ENCODE measurements around the gene MSI2. TPM values are rescaled to one million over a fixed set of nuclear protein-coding genes. Genes with fewer than 3 reads are reported as not detected.

Gene MSI2
- total and polyA plus RNA-seq, 7 donors, result 12.6 to 25.8 (median 21.3) TPM

DNA sequence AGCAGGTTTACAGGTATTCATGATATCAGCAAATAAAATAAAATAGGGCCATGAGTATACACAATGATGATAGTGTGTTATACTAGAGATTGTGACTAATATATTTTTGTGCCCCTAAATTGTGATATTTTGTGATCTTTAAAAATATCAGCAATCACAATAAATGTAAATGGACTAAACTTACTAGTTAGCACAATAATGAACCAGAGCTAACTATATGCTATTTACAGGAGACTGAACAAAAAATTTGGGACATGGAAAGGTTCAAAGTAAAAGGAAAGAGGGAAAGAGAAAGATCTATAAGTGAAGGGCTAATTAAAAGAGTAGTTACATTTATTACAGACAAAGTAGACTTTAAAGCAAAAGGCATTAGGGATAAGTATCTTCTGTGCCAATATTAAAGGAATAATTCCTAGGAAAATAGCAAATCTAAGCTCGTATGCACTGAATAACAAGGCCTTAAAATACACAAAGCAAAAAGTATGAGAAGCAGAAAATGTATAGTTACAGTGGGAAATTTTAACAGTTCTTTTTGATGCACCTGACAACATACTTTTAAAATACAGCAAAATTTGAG, 5.0 kb upstream of the MSI2 start:
- no peak for TF ChIP-seq POLR2AphosphoS5 (IDR thresholded peaks at IDR 0.05)
- TF ChIP-seq, protein P1, sequence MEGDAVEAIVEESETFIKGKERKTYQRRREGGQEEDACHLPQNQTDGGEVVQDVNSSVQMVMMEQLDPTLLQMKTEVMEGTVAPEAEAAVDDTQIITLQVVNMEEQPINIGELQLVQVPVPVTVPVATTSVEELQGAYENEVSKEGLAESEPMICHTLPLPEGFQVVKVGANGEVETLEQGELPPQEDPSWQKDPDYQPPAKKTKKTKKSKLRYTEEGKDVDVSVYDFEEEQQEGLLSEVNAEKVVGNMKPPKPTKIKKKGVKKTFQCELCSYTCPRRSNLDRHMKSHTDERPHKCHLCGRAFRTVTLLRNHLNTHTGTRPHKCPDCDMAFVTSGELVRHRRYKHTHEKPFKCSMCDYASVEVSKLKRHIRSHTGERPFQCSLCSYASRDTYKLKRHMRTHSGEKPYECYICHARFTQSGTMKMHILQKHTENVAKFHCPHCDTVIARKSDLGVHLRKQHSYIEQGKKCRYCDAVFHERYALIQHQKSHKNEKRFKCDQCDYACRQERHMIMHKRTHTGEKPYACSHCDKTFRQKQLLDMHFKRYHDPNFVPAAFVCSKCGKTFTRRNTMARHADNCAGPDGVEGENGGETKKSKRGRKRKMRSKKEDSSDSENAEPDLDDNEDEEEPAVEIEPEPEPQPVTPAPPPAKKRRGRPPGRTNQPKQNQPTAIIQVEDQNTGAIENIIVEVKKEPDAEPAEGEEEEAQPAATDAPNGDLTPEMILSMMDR (IDR thresholded peaks at IDR 0.05), result no peak
- TF ChIP-seq POLR2A (IDR thresholded peaks at IDR 0.05), result no peak
- TF ChIP-seq EP300 (IDR thresholded peaks at IDR 0.05), result no peak
- no peak overlapping the region for H3K27ac ChIP-seq
- DNase-seq, result no peak
- no peaks in the 10 kb centered on the region for H3K36me3 ChIP-seq
- H3K9me3 ChIP-seq, result peaks cover 0 to 3% (median 0%) of the 10 kb centered on the region in 4 donors
- H3K27me3 ChIP-seq, result no peaks in the 10 kb centered on the region
- intact Hi-C loops (cut with DNase I), result loop anchor here (10.0 kb wide), 3 partner anchors 276 to 964 kb away; partner anchors contain the start of genes MKS1 and SCPEP1
- WGBS, 2 donors, result 93 to 96% methylated on average over 1 of the region's 1 CpG
- peaks cover 0 to 8% (median 0%) of the 10 kb centered on the region in 4 donors for H3K4me1 ChIP-seq
- H3K4me3 ChIP-seq, result no peak overlapping the region

DNA sequence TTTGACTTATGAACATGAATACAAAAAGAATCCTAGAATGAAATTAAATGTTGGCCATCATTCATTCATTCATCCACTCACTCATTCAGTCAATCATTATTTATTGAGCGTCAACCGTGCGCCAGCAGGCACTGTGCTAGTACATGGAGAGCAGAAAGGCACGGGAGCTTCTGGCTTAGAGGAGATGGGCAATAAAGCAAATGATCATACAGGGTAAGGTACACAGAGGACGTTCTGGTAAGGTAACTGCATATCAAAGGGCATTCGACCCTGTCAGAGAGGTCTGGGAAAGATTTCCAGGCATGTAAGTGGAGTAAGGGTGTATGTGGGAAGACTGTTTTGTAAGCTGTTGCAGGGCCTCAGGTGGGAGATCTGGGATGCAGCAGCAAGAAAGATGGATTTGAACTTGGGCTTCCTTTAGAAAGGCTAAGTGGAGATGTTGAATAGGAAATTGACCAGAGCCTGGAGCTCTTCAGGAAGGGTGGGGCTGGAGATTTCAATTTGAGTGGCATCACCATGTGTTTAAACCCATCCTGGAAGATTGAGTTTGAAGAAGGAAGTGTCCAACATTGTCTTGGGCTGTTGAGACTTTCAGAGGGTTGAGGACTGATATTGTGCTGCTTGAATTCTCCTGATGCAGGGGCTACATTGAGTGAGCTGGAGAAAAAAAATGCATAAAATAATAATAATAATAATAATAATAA, 2.8 kb upstream of the MSI2 start:
- peaks cover 0 to 3% (median 0%) of the 10 kb centered on the region in 4 donors for H3K9me3 ChIP-seq
- TF ChIP-seq, protein P1 (IDR thresholded peaks at IDR 0.05), result no peak
- TF ChIP-seq EP300 (IDR thresholded peaks at IDR 0.05), result no peak
- H3K4me3 ChIP-seq, result no peak overlapping the region
- peaks cover 0 to 23% (median 10%) of the 10 kb centered on the region in 4 donors for H3K4me1 ChIP-seq
- no peaks in the 10 kb centered on the region for H3K27me3 ChIP-seq
- intact Hi-C loops (cut with DNase I), result loop anchor here (10.0 kb wide), 3 partner anchors 279 to 961 kb away; partner anchors contain the start of genes MKS1 and SCPEP1
- no peaks in the 10 kb centered on the region for H3K36me3 ChIP-seq
- no peak overlapping the region for H3K27ac ChIP-seq
- no peak for DNase-seq
- 19 to 57% methylated on average over 6 of the region's 6 CpGs for WGBS, 2 donors

DNA sequence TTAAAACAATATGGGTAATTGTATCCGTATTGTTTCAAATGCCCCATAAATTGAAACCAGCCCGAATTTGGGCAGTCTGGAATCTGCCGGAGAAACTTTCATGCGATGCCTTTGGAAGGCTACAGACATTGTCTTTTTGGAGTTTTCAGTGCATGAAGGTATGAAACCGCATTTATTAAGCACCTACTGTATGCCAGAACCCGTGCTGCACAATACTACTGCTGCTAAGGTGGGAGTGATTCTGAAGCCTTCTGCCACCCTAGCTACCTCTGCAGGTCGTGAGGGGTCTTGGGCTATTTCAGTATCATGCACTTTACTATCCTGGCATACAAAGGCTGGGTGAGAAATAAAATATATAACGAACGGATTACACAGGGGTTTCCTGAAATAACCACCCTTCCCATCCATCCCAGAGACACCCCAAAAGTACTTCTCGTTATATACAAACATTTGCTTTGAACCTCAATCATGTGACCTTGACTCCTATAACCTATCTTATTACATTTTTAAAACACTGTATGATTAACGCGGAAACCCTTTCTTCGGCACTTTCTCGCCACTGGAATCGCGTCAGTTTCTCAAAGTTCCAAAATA, 1.0 kb upstream of the MSI2 start:
- 23 to 31% methylated on average over 16 of the region's 16 CpGs for WGBS, 2 donors
- TF ChIP-seq POLR2A (IDR thresholded peaks at IDR 0.05) (no peak), POLR2AphosphoS5 (IDR thresholded peaks at IDR 0.05) (peak in 1 of 4 donors; percentile 48), EP300 (IDR thresholded peaks at IDR 0.05) (peak in 1 of 4 donors; percentile 39)
- TF ChIP-seq, protein P1 (IDR thresholded peaks at IDR 0.05), result no peak
- H3K4me1 ChIP-seq, result peaks cover 0 to 33% (median 19%) of the 10 kb centered on the region in 4 donors
- intact Hi-C loops (cut with DNase I), result loop anchor here (5.0 to 10.0 kb wide), 5 partner anchors 280 to 960 kb away; partner anchors contain the start of genes MKS1, MRPS23 and SCPEP1
- DNase-seq, result no peak
- H3K4me3 ChIP-seq, result peak overlapping the region; percentile 90 to 98 (median 94)
- H3K27ac ChIP-seq, result peak overlapping the region; percentile 95 to 99 (median 97)
- no peaks in the 10 kb centered on the region for H3K27me3 ChIP-seq
- H3K36me3 ChIP-seq, result no peaks in the 10 kb centered on the region
- H3K9me3 ChIP-seq, result peaks cover 0 to 3% (median 0%) of the 10 kb centered on the region in 4 donors

DNA sequence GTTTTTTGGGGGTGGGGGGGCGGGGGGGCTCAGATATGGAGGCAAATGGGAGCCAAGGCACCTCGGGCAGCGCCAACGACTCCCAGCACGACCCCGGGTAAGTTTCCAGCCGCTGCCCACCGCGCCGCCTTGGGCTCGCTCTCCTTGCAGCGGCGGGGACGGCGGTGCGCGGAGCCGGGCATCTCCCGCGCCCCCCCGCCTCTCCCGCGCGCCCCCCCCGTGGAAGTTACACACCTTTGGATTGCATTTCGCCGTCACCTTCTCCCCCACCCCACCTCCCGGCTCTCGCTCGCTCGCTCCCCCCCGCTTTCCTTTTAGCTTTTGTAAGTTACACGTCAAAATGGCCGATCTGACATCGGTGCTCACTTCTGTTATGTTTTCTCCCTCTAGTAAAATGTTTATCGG, 387 bp downstream of the MSI2 start:
- H3K27me3 ChIP-seq, result no peaks in the 10 kb centered on the region
- intact Hi-C loops (cut with DNase I), result loop anchor here (2.0 to 10.0 kb wide), 6 partner anchors 282 to 958 kb away; partner anchors contain the start of genes MKS1, MRPS23 and SCPEP1
- H3K4me1 ChIP-seq, result peaks cover 0 to 38% (median 19%) of the 10 kb centered on the region in 4 donors
- peak; percentile 75 for DNase-seq
- TF ChIP-seq EP300 (IDR thresholded peaks at IDR 0.05) (no peak), POLR2AphosphoS5 (IDR thresholded peaks at IDR 0.05) (no peak), POLR2A (IDR thresholded peaks at IDR 0.05) (no peak)
- TF ChIP-seq, protein P1 (IDR thresholded peaks at IDR 0.05), result no peak
- peaks cover 0 to under 1% (median 0%) of the 10 kb centered on the region in 4 donors for H3K9me3 ChIP-seq
- H3K36me3 ChIP-seq, result peaks cover 0 to 2% (median 0%) of the 10 kb centered on the region in 4 donors
- peak overlapping the region; percentile 95 to 99 (median 97) for H3K27ac ChIP-seq
- H3K4me3 ChIP-seq, result peak overlapping the region; percentile 79 to 98 (median 94)
- WGBS, 2 donors, result 0 to 1% methylated on average over 36 of the region's 36 CpGs

Measured in sigmoid colon (tissue), 7 donors.